Measurements from ENCODE around the gene ARHGAP26.
"Not testable (repeated sequence)": the region's sequence is repeated elsewhere in the genome, so short reads cannot be mapped to it uniquely, and the experiment has no call there.

ARHGAP26 gene

GRCh38 chr5:142997591-142997990, 227.4 kb downstream of the ARHGAP26 start:
- TF ChIP-seq CTCF (IDR thresholded peaks at IDR 0.05; ENCODE audit: low read length, missing control alignments), result no peak
- no peak overlapping the region for H3K4me3 ChIP-seq (replicated peaks; ENCODE audit: low read depth, low read length)
- DNase-seq (ENCODE audit: low read depth), result no peak

- DNase-seq (ENCODE audit: low read depth), result no peak
- H3K4me3 ChIP-seq (replicated peaks; ENCODE audit: low read depth, low read length), result no peak overlapping the region
- TF ChIP-seq CTCF (IDR thresholded peaks at IDR 0.05; ENCODE audit: low read length, missing control alignments), result no peak
These were observed 228.3 kb downstream of the ARHGAP26 start for GRCh38 chr5:142998316-142999020.

GRCh38 chr5:143000551-143000950, 230.4 kb downstream of the ARHGAP26 start:
- DNase-seq (ENCODE audit: low read depth); H3K4me3 ChIP-seq (replicated peaks; ENCODE audit: low read depth, low read length): not testable (repeated sequence)

- DNase-seq (ENCODE audit: low read depth), result peak; percentile 75
- no peak for TF ChIP-seq CTCF (IDR thresholded peaks at IDR 0.05; ENCODE audit: low read length, missing control alignments)
- no peak overlapping the region for H3K4me3 ChIP-seq (replicated peaks; ENCODE audit: low read depth, low read length)
These were observed 231.7 kb downstream of the ARHGAP26 start for GRCh38 chr5:143001764-143002351.

- DNase-seq (ENCODE audit: low read depth), result peak; percentile 99
- no peak overlapping the region for H3K4me3 ChIP-seq (replicated peaks; ENCODE audit: low read depth, low read length)
- peak; percentile 56 for TF ChIP-seq CTCF (IDR thresholded peaks at IDR 0.05; ENCODE audit: low read length, missing control alignments)
These were observed 232.5 kb downstream of the ARHGAP26 start for GRCh38 chr5:143002459-143003327.

- DNase-seq (ENCODE audit: low read depth), result no peak
- H3K4me3 ChIP-seq (replicated peaks; ENCODE audit: low read depth, low read length), result no peak overlapping the region
- TF ChIP-seq CTCF (IDR thresholded peaks at IDR 0.05; ENCODE audit: low read length, missing control alignments), result no peak
These were observed 233.1 kb downstream of the ARHGAP26 start for GRCh38 chr5:143003328-143003636.

GRCh38 chr5:143004361-143005145, 234.4 kb downstream of the ARHGAP26 start:
- no peak for TF ChIP-seq CTCF (IDR thresholded peaks at IDR 0.05; ENCODE audit: low read length, missing control alignments)
- no peak for DNase-seq (ENCODE audit: low read depth)
- H3K4me3 ChIP-seq (replicated peaks; ENCODE audit: low read depth, low read length), result no peak overlapping the region

All from fibroblast of pulmonary artery (primary cell).